ENCODE measurements around the gene PHYHD1.

Gene PHYHD1

GRCh38 chr9:128899566-128900322 lies 21.0 kb upstream of the PHYHD1 start:
- peak overlapping the region; percentile 91 for H3K27ac ChIP-seq (ENCODE audit: poor library complexity, severe bottlenecking)
- H3K4me1 ChIP-seq (ENCODE audit: insufficient read depth, poor library complexity, severe bottlenecking) = peaks cover 56% of the 10 kb centered on the region
- peak; percentile 17 for TF ChIP-seq CTCF (IDR thresholded peaks at IDR 0.05; ENCODE audit: poor library complexity, severe bottlenecking)
- peak; percentile 73 for DNase-seq (ENCODE audit: low spot score)
- no peaks in the 10 kb centered on the region for H3K27me3 ChIP-seq (ENCODE audit: insufficient read depth, poor library complexity, severe bottlenecking)
- ATAC-seq (ENCODE audit: low read depth) = peak; percentile 82
- no peak overlapping the region for H3K4me3 ChIP-seq (ENCODE audit: severe bottlenecking)
- no peaks in the 10 kb centered on the region for H3K9me3 ChIP-seq (ENCODE audit: severe bottlenecking)
- peaks cover 60% of the 10 kb centered on the region for H3K36me3 ChIP-seq (ENCODE audit: low read depth)

DNA sequence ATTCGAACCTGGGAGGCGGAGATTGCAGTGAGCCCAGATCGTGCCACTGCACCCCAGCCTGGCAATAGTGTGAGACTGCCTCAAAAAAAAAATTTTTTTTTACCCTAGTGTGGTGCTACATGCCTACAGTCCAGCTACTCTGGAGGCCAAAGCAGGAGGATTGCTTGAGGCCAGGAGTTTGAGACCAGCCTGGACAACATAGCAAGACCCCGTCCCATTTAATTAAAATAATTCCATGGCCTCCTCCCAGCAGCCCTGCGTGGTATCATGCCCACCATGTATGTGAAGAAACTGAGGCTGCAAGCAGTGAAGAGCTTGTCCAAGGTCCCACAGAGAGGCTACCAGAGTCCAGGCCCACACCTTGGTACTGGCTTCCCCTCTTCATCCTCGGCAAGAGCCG lies 19.4 kb upstream of the PHYHD1 start:
- H3K27ac ChIP-seq (ENCODE audit: poor library complexity, severe bottlenecking) = peak overlapping the region; percentile 91
- H3K4me1 ChIP-seq (ENCODE audit: insufficient read depth, poor library complexity, severe bottlenecking) = peaks cover 54% of the 10 kb centered on the region
- H3K4me3 ChIP-seq (ENCODE audit: severe bottlenecking) = no peak overlapping the region
- DNase-seq (ENCODE audit: low spot score) = no peak
- H3K9me3 ChIP-seq (ENCODE audit: severe bottlenecking) = no peaks in the 10 kb centered on the region
- peaks cover 54% of the 10 kb centered on the region for H3K36me3 ChIP-seq (ENCODE audit: low read depth)
- H3K27me3 ChIP-seq (ENCODE audit: insufficient read depth, poor library complexity, severe bottlenecking) = no peaks in the 10 kb centered on the region
- TF ChIP-seq CTCF (IDR thresholded peaks at IDR 0.05; ENCODE audit: poor library complexity, severe bottlenecking) = no peak
- no peak for ATAC-seq (ENCODE audit: low read depth)

DNA sequence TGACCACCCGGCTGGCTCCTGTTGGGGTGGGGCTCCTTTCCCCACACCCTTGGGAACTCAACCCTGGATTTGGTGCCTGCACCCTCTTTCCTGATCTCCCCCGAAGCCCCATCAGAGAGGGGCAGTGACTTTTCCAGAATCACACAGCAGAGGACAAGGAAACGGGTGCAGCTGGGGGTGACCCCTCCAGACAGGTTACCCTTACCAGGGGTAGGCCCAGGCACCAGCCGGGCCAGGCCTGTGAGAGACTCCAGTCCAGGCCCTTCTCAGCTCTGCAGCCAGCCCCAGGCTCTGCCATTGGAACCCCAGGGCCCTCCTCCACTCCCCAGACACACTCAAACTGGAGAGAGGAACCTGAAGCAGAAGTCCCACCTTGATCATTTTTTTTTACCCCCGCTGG lies 19.0 kb upstream of the PHYHD1 start:
- Histone ChIP-seq H3K4me1 (ENCODE audit: insufficient read depth, poor library complexity, severe bottlenecking) (peaks cover 54% of the 10 kb centered on the region), H3K4me3 (ENCODE audit: severe bottlenecking) (no peak overlapping the region), H3K27me3 (ENCODE audit: insufficient read depth, poor library complexity, severe bottlenecking) (no peaks in the 10 kb centered on the region), H3K9me3 (ENCODE audit: severe bottlenecking) (no peaks in the 10 kb centered on the region), H3K27ac (ENCODE audit: poor library complexity, severe bottlenecking) (peak overlapping the region; percentile 91), H3K36me3 (ENCODE audit: low read depth) (peaks cover 54% of the 10 kb centered on the region)
- ATAC-seq (ENCODE audit: low read depth) (no peak), DNase-seq (ENCODE audit: low spot score) (no peak)
- TF ChIP-seq CTCF (IDR thresholded peaks at IDR 0.05; ENCODE audit: poor library complexity, severe bottlenecking) = no peak

DNA sequence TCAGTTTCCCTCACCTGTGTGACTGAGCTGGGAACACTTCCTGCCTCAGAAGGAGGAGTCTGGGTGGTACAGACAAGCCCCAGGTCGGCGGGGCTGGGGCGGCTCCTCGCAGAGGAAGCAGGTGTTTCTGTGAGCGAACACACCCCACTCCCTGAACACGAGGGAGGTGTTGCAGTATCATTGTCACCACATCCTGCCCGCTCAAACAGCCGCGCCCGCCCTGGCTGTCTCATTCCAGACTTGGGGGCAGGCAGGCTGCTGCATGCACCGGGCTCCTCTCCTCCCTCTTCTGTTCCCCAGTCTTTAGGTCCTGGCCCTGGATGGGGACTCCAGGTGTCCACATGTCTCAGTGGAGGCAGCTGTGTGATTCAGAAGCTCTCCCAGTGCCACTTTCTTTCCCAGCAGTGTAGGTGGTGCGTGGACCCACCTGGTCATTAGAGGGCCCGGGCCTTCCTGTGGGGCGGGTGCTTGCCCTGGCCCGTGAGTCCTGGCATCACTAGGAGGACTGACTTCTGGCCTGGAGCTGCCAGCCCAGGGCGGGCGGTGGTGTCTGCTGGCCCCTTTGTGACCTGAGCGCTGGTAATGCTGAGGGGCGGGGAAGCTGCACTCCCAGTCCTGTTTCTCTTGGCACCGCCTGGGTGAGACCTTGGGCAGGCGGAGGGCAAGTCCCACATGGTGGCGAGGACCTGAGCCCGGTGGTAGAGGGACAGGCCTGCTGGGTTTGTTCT lies 18.3 kb upstream of the PHYHD1 start:
- Histone ChIP-seq H3K36me3 (ENCODE audit: low read depth) (peaks cover 54% of the 10 kb centered on the region), H3K4me3 (ENCODE audit: severe bottlenecking) (no peak overlapping the region), H3K27me3 (ENCODE audit: insufficient read depth, poor library complexity, severe bottlenecking) (no peaks in the 10 kb centered on the region), H3K9me3 (ENCODE audit: severe bottlenecking) (no peaks in the 10 kb centered on the region), H3K27ac (ENCODE audit: poor library complexity, severe bottlenecking) (peak overlapping the region; percentile 91), H3K4me1 (ENCODE audit: insufficient read depth, poor library complexity, severe bottlenecking) (peaks cover 54% of the 10 kb centered on the region)
- no peak for TF ChIP-seq CTCF (IDR thresholded peaks at IDR 0.05; ENCODE audit: poor library complexity, severe bottlenecking)
- ATAC-seq (ENCODE audit: low read depth) (peak; percentile 65), DNase-seq (ENCODE audit: low spot score) (peak; percentile 91)

DNA sequence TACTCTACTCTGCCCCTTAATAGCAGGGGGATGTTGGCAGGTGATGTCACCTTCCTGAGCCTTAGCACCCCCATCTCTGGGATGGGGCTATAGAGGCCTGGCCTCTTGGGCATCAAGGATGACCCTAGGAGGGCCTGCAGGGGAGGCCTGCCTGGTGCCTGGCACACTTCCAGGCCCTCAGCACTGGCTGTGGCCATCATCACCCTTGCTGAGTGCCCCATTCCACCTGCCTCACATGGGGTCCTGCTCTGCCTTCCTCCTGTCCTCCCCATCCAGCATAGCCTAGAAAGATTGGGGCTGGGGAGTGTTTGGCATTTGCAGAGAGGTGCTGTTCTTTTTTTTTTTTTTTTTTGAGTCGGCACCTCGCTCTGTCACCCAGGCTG lies 17.7 kb upstream of the PHYHD1 start:
- peaks cover 54% of the 10 kb centered on the region for H3K4me1 ChIP-seq (ENCODE audit: insufficient read depth, poor library complexity, severe bottlenecking)
- H3K4me3 ChIP-seq (ENCODE audit: severe bottlenecking) = no peak overlapping the region
- H3K27ac ChIP-seq (ENCODE audit: poor library complexity, severe bottlenecking) = peak overlapping the region; percentile 91
- DNase-seq (ENCODE audit: low spot score) (no peak), ATAC-seq (ENCODE audit: low read depth) (no peak)
- H3K9me3 ChIP-seq (ENCODE audit: severe bottlenecking) = no peaks in the 10 kb centered on the region
- no peaks in the 10 kb centered on the region for H3K27me3 ChIP-seq (ENCODE audit: insufficient read depth, poor library complexity, severe bottlenecking)
- H3K36me3 ChIP-seq (ENCODE audit: low read depth) = peaks cover 56% of the 10 kb centered on the region
- no peak for TF ChIP-seq CTCF (IDR thresholded peaks at IDR 0.05; ENCODE audit: poor library complexity, severe bottlenecking)

All from RWPE2 (cell line).